ENCODE data around the gene PDXP.

The PDXP gene

DNA sequence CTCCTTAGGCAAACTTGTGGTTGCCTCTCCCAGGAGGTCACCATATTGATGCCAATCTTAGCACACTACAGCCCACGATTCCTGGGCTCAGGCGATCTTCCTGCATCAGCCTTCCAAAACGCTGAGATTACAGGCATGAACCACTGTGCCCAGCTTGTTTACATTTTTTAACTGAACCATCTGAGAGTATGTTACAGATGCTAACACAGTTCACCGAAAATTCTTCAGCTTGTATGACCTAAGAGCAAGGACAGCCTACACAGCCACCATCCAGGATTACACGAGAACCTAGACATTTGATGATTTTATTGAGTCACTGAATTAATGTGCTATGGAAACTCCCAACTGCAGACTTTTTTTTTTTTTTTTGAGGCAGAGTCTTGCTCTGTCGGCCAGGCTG is 11.1 kb downstream of the PDXP start:
- no peak for DNase-seq
- Histone ChIP-seq H3K27me3 (ENCODE audit: insufficient read depth, low read depth, severe bottlenecking) (no peaks in the 10 kb centered on the region), H3K4me3 (ENCODE audit: low read depth, low read length) (no peak overlapping the region), H3K36me3 (peaks cover 31% of the 10 kb centered on the region), H3K27ac (no peak overlapping the region), H3K9me3 (ENCODE audit: severe bottlenecking) (no peaks in the 10 kb centered on the region)
- no peak for TF ChIP-seq CTCF (IDR thresholded peaks at IDR 0.05; ENCODE audit: low read depth, low read length)

- Histone ChIP-seq H3K27ac (no peak overlapping the region), H3K36me3 (peaks cover 6% of the 10 kb centered on the region), H3K27me3 (ENCODE audit: insufficient read depth, low read depth, severe bottlenecking) (no peaks in the 10 kb centered on the region), H3K4me3 (ENCODE audit: low read depth, low read length) (no peak overlapping the region), H3K9me3 (ENCODE audit: severe bottlenecking) (no peaks in the 10 kb centered on the region)
- DNase-seq: no peak
- no peak for TF ChIP-seq CTCF (IDR thresholded peaks at IDR 0.05; ENCODE audit: low read depth, low read length)
These were observed 13.8 kb downstream of the PDXP start for GRCh38 chr22:37672206-37672919.

DNA sequence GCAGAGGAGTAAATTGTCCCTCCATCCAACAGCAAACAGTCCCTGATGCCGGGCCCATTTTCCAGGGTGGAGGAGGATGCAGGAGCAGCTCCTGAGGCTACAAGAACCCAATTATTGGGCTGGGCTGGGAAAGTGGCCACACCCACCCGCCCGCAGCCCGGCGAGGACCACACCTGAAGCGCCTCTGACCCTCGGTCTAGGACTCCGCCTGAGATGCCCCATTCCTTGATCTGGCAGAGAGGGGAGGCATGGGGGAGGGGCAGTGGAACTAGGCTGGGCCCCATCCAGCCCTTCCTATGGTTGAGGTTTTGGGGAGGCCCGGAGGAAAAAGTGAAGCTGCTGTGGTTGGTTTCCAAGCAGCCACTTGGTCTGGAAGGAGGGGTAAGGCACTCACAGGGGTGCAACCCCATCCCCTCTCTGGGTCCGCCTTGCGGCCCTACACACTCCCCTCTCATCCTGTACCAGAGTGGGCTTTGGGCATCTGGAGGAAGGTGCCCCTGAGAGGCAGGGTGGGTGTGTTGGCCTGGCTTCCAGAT is 14.5 kb downstream of the PDXP start:
- no peak for DNase-seq

GRCh38 chr22:37674248-37674647 is 15.7 kb downstream of the PDXP start:
- DNase-seq: no peak
- Histone ChIP-seq H3K36me3 (no peaks in the 10 kb centered on the region), H3K4me3 (ENCODE audit: low read depth, low read length) (no peak overlapping the region), H3K27me3 (ENCODE audit: insufficient read depth, low read depth, severe bottlenecking) (no peaks in the 10 kb centered on the region), H3K27ac (no peak overlapping the region), H3K9me3 (ENCODE audit: severe bottlenecking) (no peaks in the 10 kb centered on the region)
- TF ChIP-seq CTCF (IDR thresholded peaks at IDR 0.05; ENCODE audit: low read depth, low read length): no peak

More for the DNA sequence above, 14.5 kb downstream of the PDXP start:
- Histone ChIP-seq H3K27me3 (ENCODE audit: insufficient read depth, low read depth, severe bottlenecking) (no peaks in the 10 kb centered on the region), H3K36me3 (peaks cover 6% of the 10 kb centered on the region; the same call in 1 of the 2 replicates), H3K27ac (no peak overlapping the region), H3K4me3 (ENCODE audit: low read depth, low read length) (no peak overlapping the region), H3K9me3 (ENCODE audit: severe bottlenecking) (no peaks in the 10 kb centered on the region)
- no peak for TF ChIP-seq CTCF (IDR thresholded peaks at IDR 0.05; ENCODE audit: low read depth, low read length)

- Histone ChIP-seq H3K9me3 (ENCODE audit: severe bottlenecking) (no peaks in the 10 kb centered on the region), H3K4me3 (ENCODE audit: low read depth, low read length) (no peak within 1 kb of the TSS), H3K27me3 (ENCODE audit: insufficient read depth, low read depth, severe bottlenecking) (no peaks in the 10 kb centered on the region), H3K36me3 (no peaks in the 10 kb centered on the region), H3K27ac (no peak within 1 kb of the TSS)
- no peak for TF ChIP-seq CTCF (IDR thresholded peaks at IDR 0.05; ENCODE audit: low read depth, low read length)
- DNase-seq: peak; percentile 50
These were observed 16.7 kb downstream of the PDXP start, which contains the start of gene LGALS1 for GRCh38 chr22:37674951-37675929. Gene LGALS1, plus strand, starts transcription at chr22:37675636. Its CDS starts 67 bp downstream, at chr22:37675703.
